AML-193 (cell line): ENCODE data around the gene OR1F1.

Experiments used
- DNase-seq, 2 experiments: peaks; one replicate each; lab custom pipeline; 2025; lab: John Stamatoyannopoulos, UW

Gene OR1F1

GRCh38 chr16:3249020-3249419, 61.0 kb downstream of the OR1F1 start:
- DNase-seq = no peak

- no peak for DNase-seq
These were observed 61.4 kb downstream of the OR1F1 start for GRCh38 chr16:3249451-3249850.

- no peak for DNase-seq
These were observed 65.0 kb downstream of the OR1F1 start for GRCh38 chr16:3252967-3253366.

GRCh38 chr16:3254309-3254708, 66.3 kb downstream of the OR1F1 start:
- DNase-seq = no peak
